ENCODE results near the gene MIER2.
"Not testable (repeated sequence)": the region's sequence is repeated elsewhere in the genome, so short reads cannot be mapped to it uniquely, and the experiment has no call there.

Gene MIER2

DNA sequence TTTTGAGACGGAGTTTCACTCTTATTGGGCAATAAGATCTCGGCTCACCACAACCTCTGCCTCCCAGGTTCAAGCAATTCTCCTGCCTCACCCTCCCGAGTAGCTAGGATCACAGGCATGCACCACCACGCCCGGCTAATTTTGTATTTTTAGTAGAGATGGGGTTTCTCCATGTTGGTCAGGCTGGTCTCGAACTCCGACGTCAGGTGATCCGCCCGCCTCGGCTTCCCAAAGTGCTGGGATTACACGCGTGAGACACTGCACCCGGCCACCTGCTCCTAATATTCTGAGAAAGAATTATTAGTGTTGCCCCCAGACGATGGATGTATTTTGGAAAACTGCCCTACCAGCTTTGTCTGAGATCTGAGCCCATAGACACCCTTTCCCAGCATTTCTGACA lies 10.9 kb upstream of the MIER2 start:
- DNase-seq = not testable (repeated sequence)

DNA sequence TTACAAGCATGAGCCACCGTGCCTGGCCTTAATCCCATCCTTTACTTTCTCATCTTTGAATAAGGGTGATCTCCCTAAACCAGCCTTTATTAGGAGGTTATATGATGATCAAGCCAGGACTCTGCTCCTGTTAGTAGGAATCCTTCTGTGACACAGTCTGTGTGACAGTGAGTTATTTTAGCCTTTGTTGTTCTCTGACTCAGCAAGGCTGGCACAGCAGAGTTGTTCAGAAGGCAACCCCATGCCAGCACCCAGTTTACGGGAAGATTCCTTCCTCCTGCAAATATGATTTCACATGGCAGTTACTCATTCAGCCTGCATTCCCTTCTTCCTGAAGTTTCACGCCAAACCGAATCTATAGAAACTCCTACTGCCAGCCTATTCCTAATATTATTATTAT lies 10.5 kb upstream of the MIER2 start:
- no peak for DNase-seq

DNA sequence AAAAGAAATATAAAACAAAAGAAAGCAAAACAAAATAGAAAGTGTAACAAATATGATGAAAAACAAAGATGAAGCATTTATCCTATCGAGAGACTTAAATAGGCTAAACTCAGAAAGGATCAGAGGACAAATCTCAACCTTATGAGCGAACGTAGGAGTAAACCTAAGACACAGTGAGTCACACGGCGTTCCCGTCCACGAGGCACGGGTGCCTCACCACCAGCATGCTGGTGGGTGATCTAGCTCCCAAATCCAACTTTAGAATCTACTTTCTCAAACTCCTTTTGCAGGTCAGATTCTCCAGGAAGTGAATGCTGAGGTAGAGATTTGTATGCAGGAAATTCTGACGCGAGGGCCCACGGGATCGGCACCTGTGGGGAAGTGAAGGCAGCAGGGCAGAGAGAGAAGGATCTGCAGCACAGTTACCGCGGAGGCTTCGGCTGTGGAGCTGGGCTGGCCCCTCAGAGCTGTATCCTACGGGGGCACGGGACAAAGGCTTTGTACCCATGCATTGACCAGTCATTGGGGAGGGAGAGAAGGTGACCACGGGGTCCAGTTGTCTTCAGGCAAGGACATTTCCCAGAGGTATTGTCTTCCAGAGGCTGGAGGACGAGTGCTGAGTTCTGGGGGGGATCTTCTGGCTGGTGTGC lies 7.5 kb upstream of the MIER2 start:
- DNase-seq = no peak

DNA sequence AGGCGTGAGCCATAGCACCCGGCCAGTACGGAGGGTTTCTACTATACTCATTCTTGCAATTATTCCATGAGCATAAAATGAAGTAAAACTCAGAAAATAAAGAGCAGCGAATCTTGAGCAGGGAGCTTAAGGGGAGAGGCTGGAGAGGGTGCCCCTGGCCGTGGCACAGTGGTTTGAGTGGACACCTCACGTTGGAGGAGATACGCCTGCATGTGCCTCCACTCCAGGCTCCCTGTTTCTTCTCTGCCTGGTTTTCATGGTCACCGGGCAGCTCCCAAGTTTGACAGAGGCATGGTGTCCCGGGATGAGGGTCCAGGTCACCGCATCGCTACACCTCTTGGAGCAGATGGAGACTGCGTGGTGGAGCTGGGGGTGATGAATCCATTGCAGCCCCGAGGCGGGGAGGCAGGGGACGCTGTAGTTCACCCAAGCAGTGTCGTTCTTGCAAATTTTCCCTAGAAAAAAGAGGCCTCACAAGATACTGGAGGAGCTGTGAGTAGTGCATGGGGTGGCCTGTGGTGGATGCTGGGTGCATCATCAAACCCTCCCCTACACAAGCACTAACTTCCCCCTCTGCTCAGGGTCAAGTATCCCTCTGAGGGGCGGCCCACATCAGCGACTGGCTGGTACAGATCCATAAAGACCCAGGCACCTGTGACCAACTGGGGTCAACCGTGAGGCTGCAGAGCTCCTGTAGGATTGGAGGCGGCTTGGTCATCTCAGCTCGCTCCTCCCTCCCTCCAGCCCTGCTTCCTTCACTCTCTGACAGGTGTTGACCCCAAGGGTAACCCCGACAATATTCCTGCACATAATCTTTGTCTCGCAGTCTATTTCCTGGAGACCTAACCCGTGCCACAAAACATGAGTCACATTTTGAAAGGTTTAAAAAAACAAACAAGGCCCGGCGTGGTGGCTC lies 3.6 kb upstream of the MIER2 start:
- no peak for DNase-seq

DNA sequence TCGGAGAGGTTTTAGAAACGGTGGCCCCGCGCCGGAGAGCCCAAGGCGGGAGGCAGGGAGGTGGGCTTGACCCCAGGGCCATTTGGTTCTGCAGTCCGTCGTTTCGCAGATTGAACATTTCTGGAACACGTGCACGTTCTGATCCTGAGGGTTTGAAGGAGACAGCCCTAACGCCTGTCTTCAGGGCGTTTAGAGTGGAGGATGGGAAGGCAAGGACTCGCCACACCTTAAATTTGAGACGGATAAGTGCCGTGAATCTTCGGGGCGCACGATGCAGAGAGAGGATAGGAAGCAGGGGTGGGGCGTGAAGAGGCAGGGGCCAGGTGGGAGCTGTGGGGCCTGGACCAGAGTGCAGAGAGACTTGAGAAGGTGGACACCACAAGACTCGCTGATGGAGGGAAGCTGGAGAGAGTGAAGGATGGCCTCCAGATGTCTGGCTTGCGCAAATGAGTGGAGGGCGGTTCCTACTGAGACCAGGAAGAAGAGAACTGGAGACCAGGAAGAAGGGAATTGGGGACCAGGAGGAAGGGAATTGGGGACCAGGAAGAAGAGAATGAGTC lies 804 bp upstream of the MIER2 start:
- no peak for DNase-seq

DNA sequence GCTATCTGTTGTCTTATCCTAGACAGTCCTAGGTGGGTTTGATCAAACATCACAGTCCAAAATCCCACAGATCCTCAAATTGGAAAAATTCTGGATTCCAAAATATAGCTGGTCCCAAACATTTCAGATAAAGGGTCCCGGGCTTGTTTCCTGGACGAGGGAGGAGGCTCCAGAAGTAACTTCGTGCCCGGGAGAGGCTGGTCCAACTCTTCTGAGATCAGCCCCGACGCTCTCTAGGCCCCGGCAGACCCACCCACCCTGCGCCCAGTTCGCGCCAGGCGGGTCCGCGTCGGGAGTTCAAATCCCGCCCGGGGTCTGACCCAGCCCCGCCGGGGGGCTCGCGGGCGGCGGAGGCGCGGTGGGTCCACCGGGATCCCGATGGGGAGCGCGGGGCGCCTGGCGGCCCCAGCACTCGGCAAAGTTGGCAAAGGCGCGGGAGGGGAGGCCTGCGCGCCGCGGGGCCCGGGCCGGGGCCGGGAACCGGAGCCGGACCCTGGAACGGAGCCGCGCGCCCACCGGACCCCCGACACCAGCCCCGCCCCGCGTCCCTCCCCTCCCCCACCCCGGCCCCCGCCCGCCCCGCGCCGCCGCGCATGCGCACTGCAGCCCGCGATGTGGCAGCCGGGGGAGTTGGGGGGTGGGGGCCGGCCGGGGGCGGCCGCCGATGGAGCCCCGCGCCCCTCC lies 513 bp downstream of the MIER2 start:
- DNase-seq = no peak

DNA sequence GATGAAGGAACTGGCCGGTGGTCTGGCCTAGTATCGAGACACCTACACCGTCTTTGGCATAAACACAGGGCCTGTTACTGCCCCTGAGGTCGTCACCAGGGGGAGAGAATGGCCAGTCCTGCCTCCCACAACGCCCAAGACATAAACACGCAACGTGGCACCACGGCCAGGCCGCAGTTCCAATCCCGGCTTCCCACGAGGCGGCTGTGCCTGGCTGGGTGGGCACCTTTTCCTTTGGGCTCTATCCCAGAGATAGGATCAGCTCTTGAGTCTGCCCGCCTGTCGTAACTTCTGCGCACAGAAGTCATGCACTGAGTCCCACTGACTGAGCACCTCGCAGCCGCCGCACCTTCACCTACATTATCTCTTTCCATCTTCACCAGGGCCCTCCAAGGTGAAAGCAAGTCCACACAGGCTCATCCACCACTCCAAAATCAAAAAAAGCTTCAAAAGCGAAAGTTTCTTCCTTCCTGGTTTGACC lies 1.1 kb downstream of the MIER2 start:
- DNase-seq = no peak

DNA sequence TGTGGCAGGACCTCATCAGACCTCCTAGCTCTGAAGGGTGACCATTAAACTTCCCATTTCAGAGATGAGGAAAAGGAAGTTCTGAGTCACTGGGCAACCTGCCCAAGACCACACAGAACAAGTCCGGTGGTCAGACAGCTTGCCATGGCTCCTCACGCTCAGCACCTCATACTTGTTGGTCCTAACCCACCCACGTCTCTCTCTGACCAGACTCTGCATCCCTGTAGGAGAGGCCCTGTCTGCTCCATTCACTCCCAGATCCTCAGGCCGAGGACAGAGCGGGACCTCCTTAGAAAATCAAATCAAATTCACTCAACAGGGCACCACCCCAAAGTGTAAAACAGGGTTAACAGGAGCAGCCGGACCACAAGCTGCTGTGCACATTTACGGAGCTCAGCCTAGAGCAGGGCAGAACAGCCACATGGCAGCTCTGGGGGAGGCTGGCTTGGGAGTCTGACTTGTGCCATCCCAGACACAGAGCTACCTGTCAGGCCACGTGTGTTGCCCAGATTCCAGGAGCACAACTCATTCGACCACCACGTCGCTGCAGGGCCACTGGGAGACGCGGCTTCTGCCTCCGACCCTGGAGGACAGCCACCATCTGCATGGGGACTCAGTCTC lies 1.7 kb downstream of the MIER2 start:
- DNase-seq = no peak

DNA sequence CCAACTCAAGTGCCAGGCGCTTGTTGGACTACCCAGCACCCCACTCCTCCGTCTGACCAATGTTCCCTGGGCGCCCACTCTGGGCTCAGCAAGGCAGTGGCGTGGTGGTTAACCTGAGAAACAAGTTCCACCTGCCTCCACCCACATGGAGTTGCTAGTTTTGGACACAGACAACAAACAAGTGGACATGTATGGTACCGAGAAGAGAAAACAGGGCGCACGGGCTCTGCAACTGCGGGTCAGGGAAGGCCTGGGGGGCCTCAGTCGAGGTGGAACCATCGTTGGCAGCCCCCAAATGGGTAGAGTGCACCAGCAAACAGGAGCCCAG lies 2.5 kb downstream of the MIER2 start:
- no peak for DNase-seq

DNA sequence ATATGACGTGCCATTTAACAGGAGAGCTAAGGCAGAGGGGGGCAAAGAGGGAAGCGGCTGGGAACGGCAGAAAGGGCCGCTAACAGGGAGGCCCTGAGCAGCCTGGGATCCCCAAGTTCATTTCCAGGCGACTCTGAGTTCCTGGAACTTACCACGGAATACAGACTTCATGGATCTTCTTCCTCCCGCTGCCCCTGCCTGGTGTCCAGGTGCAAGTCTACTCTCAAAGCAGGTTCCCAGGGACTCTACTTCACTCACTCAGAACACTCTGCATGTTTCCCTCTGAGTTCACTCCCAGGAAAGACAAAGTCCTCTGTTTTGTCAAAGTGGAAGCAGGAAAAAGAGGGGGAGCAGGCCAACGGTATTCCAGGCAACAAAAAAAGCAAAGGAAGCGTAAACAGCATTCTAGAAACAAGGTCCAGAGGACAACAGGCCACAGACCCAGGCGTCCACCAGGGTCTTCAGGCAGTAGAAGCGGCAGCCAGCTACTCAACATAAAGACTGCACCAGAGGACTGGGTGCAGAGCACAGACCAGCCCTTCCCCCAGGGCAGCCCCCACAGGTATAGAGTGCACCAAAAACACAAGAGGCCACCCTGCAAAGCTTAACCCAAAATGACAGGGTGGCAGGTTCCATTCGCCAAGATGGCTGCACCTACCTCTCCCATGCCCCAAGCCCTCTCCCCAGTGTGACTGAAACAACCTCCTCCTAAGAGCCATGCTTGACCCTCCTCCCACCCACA lies 3.0 kb downstream of the MIER2 start:
- no peak for DNase-seq

DNA sequence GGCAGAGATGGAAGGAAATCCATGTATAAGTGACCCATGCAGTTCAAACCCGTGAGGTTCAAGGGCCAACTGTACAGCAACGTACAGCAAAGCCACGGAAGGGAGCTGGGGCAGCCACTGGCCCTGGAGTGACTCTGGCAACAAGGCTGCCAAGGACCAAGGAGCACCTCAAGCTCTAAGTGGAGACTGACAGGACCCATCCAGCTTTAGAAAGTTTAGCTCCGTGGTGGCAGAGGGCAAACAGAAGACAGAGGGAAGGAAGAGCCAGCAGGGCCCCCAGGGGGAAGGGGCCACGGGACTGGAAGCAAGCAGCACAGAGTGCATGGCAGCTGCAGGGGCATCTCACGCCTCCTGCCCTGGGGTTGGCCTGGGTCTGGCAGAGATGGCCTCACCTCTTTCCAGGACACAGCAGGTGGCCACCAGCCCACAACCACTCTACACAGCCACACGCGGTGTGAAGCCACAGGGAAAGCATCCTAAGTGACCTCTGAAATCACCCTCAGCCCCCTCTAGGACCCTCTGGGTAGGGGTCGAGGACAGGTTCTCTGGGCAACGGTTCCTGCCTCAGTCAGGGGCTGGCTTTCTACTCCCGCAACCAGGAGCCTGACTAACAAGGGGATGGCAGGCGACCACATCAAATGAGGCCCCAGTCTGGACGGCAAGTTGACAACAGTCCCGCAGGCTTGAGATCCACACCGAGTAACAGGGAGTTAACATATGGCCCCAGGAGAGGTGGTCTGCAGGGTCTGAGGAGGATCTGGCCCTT lies 3.8 kb downstream of the MIER2 start:
- no peak for DNase-seq

DNA sequence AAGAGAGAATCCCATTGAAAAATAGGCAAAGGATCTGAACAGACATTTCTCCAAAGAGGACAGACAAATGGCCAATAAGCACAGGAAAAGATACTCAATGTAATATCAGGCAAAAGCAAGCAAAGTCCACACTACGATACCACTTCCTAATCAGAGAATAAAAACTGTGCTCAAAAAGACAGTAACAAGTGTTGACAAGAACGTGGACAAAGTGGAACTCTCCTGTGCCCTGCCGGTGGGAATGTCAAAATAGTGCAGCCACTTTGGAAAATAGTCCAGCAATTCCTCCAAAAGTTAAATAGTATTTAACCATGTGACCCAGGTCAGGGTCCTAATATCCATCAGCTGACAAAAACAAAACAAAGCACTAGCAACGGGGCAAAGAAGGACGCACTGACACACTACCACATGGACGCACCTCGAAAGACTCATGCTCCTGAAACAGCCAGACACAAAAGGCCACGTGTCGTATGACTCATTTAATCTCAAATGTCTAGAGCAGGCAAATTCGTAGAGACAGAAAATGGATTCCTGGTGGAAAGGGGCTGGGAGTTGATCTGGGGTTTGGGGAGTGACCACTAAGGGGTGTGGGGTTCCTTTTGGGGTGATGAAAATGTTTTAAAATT lies 5.2 kb downstream of the MIER2 start:
- DNase-seq = no peak

DNA sequence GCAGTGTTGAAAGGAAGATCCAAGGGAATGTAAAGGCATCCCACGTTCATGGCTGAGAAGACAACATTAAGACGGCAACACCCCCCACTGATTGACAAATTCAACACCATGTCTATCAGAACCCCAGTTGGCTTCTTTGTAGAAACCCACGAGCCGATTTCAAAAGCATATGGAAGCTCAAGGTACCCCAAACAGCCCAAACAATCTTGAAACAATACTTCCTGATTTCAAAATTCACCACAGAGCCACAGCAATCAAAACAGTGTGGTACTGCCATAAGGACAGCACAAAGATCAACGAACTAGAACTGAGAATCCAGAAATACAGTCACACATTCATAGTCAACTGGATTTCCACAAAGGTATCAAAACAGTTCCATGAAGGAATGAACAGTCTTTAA lies 6.2 kb downstream of the MIER2 start:
- DNase-seq = no peak

DNA sequence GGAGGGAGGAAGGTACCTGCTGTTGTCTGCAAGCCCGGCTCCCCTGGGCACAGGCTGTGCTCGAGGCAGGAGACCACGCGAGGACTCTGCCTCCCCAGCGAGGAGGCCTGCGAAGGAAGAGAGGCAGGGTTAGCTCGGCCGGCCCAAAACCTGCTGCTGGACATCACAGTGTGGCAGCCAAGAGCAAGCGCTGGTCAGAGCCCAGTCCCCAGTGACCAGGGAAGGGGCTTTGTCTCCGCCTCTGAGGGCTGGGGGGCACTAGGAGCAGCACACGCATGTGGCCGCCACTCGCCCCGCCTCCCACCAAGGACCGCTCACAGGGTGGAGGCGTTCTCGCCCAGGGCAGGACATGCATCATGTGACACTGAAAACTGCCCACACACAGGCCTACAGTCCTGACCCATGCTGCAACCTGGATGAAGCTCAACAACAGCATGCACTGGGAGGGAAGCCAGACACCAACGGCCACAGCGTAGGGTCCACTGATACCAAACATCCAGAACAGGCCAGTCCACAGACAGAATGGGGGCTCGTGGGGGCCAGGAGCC lies 8.5 kb downstream of the MIER2 start:
- DNase-seq = no peak

DNA sequence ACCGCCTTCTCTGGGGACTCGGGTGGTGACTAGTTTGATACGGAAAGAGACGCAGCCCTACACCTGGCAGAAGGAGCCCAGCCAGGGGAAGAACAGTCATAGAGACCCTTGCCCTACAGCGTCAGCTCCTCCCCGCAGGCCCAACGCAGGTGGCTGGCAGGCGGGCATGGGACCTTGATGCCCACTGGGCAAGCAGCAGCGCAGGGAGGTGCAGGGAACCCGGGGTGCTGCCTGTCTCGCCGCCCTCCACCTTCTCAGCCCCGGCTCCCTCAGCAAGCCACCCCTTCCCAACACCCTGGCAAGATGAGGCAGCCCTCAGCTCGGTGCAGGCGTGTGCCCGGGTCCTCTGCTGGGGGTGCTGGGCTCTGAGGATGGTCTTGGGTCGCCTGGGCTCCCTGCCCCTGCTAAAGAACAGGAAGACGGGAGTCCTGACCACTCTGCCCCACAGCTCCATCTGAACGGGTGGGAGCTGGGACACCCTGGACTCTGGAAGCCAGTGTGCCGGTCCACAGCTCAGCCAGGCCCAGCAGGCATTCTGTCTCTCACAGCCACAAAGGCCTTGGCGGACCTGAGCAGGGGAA lies 9.0 kb downstream of the MIER2 start:
- no peak for DNase-seq

DNA sequence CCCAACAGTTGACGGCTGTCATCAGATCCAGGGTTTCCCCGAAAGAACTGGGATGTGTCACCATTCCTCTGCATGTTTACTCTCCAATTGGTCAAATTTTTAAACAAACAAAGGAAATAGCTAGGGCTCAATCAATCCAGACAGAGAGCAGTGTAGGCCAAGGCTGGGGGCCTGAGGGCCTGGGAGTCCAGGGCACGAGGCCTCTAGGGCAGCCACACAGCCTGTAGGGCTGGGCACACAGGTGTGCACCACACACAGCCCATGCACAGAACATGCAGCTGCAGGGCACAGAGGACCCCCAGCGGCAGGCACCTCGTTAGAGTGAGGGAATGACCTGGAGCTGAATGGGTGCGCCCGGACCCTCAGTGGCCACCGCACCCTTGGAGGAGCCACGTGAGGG lies 9.5 kb downstream of the MIER2 start:
- no peak for DNase-seq

DNA sequence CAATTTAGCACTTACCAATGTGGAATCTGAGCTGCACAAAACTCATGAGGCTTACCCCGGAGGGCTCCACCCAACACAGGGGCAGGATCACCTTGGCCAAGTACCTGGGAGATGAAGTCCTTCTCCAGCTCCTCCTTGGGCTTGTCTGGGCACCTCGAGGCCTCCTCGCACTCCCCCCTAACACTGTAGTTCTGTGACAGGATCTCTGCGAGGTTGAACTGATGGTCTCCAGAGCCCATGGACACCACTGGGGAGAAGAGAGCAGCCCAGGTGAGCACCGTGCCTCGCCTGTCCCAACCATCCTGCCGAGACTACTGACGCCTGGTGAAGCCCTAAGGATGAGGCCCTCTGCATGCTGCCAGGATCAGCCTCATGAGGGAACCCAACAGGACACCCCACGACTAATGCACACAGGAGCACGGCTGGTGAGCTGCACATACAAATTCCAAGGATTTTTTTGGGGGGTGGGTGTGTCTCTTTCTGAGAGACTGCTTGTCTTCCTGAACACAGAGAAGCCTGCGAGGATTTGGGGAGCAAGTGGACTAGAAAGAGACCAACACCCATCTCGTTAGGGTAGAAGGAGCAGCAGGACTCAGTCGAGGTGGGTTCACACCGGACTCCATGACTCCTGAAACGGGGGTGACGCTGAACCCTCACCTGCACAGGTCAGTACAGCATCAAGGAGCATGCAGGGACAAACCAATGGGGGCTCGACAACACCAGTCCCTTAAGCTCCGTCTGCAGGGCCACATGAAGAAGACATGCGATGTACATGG lies 10.1 kb downstream of the MIER2 start:
- no peak for DNase-seq

DNA sequence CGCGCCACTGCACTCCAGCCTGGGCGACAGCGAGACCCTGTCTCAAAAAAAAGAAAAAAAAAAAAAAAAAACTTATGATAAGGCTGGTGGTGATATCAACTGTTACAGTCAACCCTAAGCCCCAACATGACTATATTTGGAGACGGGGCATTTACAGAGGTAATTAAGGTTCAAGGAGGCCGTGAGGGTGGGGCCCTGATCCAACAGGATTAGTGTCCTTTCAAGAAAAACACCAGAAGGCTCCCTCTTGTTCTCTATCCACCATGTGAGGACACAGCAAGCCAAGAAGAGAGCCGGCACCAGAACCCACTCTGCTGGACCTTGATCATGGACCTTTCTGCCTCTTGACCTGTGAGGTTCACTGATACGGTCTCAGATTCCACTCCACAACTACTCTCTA lies 14.1 kb downstream of the MIER2 start:
- DNase-seq = no peak

DNA sequence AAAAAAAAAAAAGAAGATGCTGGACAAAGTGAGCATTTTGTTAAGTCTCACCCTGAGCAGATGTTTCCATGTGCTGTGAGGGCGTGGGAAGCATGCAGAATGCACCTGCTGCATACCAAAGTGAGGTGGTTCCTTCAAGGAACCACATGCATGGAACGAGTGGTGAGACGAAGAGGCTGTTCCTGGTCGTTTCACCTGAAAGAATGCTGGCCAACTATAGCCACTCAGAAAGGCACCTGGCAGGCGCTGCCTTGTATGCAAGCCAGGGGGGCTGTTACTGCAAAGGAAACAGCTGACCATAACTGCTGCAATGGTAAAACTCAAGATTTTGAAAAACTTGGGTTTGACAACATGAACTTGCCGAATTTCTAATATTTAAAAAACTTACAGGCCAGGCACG lies 14.7 kb downstream of the MIER2 start:
- no peak for DNase-seq
